GM21423 (cell line): ENCODE measurements around the gene LY6G6F.

ENCODE experiments used
- ATAC-seq: cut with Tn5 transposase; IDR thresholded peaks from one replicate; pipeline ENCODE4 v1.9.1; 2021; ENCODE audit warnings: mild to moderate bottlenecking, moderate library complexity; ENCODE audit not compliant: unreplicated experiment

Gene LY6G6F, protein sequence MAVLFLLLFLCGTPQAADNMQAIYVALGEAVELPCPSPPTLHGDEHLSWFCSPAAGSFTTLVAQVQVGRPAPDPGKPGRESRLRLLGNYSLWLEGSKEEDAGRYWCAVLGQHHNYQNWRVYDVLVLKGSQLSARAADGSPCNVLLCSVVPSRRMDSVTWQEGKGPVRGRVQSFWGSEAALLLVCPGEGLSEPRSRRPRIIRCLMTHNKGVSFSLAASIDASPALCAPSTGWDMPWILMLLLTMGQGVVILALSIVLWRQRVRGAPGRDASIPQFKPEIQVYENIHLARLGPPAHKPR

GRCh38 chr6:31706599-31706998 is at the start of gene LY6G6F:
Gene LY6G6F (plus strand): TSS chr6:31706866. CDS start chr6:31706907, 41 bp downstream.
- no peak for ATAC-seq

DNA sequence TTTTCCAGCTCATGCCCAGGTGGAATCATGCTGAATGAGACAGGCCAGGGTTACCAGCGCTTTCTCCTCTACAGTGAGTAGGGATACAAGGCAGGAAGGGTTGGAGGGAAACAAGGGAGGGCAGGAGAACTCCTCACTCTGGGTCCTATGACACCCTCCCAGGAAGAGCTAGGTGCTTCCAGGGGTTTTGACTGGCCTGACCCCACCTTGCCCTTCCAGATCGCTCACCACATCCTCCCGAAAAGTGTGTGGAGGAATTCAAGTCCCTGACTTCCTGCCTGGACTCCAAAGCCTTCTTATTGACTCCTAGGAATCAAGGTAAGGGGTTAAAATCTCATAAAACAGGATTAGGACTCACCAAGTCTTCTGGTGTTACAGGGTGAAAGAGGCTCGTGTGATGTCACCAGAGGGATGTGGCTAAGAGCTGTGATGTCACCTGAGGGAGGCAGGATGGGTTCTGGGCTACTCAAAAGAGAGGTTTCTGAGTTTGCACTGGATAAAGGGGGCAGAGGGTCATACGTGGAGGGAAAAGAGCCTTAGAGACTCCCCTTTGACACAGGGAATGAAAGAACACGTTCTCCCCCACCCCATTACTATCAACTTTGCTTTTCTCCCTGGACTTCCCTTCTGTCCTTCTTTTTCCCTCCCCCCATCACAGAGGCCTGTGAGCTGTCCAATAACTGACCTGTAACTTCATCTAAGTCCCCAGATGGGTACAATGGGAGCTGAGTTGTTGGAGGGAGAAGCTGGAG is 49.1 kb upstream of the LY6G6F start:
- no peak for ATAC-seq

DNA sequence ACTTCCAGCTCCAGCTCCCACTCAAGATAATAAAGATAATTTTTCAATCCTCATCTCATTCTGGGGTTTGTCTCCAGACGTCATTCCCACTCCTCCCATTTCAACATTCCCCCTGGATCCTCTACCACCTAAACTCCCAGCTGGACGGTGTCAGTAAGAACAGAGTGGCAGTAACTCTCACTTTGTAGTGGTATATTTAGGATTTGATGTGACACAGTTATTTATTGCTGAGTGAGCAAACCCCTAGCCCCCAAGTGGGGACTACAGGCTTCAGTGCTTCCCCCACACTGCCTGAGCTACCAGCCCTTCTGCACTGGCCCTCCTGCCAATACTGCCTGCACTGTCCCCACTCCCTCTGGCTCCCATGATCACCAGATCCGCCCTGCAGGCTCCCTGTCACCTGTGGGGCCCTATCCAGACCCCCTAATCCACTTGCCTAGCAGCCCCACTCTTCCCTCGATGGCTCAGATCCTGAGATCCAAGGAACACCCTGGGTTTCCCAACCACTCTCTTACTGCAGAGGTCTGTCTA is 48.4 kb upstream of the LY6G6F start:
- ATAC-seq: no peak

GRCh38 chr6:31658983-31659648 is 47.5 kb upstream of the LY6G6F start:
- ATAC-seq: no peak

GRCh38 chr6:31659649-31660380 is 46.9 kb upstream of the LY6G6F start:
- ATAC-seq: no peak

DNA sequence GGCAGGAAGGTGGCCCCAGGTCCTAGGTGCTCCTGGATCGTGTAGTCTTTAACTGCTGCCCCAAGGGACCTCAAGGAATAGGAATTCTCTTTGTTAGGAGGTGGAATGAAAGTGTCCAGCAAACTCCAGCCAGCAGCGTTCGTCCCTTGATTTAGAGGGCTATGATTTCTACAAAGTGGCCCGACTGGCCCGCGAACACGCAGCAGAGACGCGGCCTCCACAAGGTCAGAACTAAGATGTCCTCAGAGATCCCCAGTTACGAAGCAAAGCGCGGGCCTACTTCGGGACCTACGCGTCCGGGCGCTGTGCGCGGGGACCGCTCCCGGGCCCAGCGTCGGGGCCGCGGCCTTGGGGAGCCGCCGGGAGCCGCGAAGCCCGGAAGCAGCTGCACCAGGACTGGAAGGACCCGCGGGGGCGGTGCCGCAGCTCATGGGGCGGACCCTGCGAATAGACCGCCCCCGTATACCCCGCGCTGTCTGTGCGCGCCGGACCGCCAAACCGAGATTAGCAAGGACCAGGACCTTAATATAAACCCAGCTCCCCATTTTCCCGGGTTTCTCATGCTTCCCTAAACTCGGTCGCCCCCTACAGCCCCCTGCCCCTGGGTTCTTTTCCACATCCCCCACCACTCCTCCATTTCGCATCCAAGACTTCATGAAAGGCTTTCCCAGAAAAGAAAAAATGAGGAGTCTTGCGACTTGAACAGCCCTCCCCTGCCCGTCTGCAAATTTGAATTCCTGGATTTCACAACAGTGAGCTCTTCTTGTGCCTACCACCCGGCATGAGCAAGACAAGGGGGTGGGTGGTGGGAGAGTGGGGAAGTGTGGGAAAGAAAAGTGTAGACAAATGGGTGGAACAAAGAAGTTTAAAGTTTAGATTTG is 46.0 kb upstream of the LY6G6F start, which contains the start of gene C6orf47:
Gene C6orf47, minus strand, starts transcription at position 398 of the 881 bp plus-strand sequence. CDS start 831 bp downstream, outside the sequence.
- ATAC-seq: peak; percentile 42

DNA sequence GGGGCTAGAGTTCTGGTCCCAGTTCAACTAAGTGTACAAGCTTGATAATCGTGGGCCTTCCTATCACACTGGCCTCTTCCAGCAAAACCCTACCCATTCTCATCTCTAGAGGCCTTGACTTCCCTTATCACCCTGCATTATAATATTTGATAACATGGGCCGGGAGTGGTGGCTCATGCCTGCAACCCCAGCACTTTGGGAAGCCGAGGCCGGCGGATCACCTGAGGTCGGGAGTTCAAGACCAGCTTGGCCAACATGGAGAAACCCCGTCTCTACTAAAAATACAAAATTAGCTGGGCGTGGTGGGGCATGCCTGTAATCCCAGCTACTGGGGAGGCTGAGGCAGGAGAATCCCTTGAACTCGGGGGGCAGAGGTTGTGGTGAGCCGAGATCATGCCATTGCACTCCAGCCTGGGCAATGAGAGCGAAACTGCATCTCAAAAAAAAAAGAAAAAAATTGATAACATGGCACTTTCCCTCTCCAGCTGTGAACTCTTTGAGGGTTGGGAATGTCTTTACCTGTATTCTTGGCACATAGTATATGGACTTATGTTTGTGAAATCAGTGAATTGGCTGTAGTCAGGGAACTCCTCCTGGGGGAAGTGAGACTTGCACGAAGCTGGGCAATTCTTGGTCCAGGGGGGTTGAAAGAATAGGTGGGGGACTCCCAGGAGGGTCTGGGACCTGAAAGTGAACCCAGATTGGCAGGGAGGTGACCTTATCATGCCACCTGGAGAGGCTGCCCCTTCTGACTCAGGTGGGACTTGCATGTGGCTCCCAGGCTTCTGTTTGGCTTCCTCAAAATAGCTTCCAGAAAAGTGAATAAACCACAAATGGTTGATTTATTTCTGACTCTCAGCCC is 45.2 kb upstream of the LY6G6F start:
- ATAC-seq: no peak

GRCh38 chr6:31662124-31662723 is 44.4 kb upstream of the LY6G6F start:
- ATAC-seq: no peak

GRCh38 chr6:31663126-31663960 is 43.3 kb upstream of the LY6G6F start:
- no peak for ATAC-seq

DNA sequence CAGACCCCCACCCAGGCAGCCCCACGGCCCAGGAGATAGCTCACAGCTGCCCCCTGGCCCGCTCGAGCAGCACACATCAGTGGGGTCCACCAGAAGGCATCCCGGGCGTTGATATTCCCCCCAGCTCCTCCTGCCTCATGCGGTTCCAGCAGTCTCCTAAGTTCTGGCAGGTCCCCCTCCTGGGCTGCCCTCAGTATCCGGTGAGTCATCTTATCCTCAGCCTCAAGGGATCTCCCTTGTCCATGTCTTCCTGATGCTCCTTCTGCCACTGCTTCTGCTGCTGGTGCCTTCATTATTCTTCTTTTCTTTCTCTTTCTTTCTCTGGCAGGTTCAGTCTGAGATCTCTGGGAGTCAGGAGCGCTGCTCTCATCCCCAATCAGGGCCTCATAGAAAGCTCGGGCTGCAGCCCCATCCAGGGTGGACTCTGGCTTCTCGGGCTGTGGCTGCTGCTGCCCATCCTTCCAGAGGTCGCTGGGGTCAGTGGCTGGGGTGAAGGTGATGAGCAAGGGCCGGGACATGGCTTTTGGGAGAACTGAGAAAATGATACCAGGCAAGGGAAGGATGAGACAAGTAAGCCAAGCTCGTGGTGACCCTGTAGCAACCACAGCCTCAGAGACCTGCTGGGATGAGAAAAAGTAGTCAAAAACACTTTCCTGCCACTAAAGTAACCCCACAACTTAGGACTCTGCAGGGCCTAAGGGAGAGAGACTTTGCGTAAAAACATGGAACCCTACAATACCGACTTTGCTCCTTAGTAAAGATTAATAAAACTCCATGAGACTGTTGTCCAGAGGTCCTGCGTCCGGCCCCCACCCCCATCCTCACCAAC is 42.5 kb upstream of the LY6G6F start:
- ATAC-seq: no peak

- peak; percentile 32 for ATAC-seq
Measured at GRCh38 chr6:31664790-31665500, 41.7 kb upstream of the LY6G6F start, which contains the start of gene GPANK1. Gene GPANK1 (minus strand): TSS chr6:31664997. CDS start chr6:31664478, 519 bp downstream.

DNA sequence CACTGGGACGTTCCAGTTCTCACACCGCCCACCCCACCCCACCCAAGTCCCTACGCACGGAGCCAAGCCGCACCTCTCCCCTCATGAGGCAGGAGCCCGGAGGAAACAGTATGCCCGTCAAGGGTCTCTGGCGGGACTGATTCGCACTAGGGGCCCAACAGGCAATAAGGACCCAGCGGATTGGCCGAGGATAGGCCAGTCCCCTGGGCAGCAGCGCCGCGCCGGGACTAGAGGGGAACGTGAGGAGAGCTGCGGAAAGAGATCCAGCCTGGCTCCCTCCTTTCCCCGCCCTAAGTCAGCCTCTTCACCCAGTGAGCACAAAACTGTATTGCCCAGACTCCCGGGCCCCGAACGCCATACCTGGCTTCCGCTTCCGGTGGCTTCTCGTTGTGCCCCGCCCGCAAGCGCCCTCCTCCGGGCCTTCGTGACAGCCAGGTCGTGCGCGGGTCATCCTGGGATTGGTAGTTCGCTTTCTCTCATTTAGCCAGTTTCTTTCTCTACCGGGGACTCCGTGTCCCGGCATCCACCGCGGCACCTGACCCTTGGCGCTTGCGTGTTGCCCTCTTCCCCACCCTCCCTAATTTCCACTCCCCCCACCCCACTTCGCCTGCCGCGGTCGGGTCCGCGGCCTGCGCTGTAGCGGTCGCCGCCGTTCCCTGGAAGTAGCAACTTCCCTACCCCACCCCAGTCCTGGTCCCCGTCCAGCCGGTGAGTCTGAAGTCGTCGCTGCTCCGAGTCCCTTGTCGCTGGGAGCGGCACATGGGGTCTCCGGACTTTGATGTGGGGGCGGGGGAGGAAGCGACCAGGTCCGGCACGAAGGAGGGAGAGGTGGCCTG is 40.9 kb upstream of the LY6G6F start, which contains the start of gene CSNK2B:
Gene CSNK2B, plus strand, starts transcription at position 580 of the 836 bp plus-strand sequence. CDS start 752 bp downstream, outside the sequence.
- ATAC-seq: peak; percentile 73

DNA sequence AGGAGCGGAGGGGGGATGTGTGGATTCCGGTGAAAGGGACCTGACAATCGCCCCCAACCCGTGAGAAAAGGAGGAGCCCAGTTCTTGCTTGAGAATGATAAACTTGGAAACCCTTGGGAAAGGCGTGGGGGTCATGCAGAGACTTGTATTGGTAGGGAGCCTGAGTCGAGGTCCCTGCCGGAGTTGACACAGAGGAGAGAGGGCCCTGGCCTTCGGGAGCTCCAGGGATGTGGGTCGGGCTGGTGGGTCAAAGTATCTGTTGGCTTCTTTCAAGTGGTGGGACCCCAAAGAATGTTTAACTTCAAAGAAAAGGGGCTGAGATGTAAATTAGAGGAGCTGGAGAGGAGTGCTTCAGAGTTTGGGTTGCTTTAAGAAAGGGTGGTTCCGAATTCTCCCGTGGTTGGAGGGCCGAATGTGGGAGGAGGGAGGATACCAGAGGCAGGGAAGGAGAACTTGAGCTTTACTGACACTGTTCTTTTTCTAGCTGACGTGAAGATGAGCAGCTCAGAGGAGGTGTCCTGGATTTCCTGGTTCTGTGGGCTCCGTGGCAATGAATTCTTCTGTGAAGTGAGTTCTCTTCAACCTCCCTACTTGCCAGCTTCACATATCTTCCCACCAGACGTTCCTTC is 40.2 kb upstream of the LY6G6F start:
- no peak for ATAC-seq

DNA sequence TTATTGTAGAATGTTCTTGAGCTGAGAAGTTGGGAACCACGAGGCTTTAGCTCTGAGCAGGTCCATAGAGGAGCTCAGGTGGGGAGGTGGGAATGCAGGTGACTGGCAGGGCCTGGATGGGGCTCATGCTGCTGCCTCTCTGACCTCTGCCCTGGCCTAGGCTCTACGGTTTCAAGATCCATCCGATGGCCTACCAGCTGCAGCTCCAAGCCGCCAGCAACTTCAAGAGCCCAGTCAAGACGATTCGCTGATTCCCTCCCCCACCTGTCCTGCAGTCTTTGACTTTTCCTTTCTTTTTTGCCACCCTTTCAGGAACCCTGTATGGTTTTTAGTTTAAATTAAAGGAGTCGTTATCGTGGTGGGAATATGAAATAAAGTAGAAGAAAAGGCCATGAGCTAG is 37.0 kb upstream of the LY6G6F start, which contains the start of gene LY6G5B:
Gene LY6G5B, plus strand, starts transcription at position 301 of the 400 bp plus-strand sequence. CDS start 975 bp downstream, outside the sequence.
- no peak for ATAC-seq
